HG02840 (cell line): ENCODE measurements around the gene CSNK1G2.
"Not testable (repeated sequence)": the region's sequence is repeated elsewhere in the genome, so short reads cannot be mapped to it uniquely, and the experiment has no call there.

Experiments
- ATAC-seq: cut with Tn5 transposase; IDR thresholded peaks from one replicate; pipeline ENCODE4 v1.9.1; 2021; ENCODE audit warnings: mild to moderate bottlenecking, moderate library complexity, moderate number of reproducible peaks; ENCODE audit not compliant: unreplicated experiment, low FRiP score

Gene CSNK1G2

GRCh38 chr19:1986357-1987162, 45.6 kb downstream of the CSNK1G2 start:
- ATAC-seq, result no peak

DNA sequence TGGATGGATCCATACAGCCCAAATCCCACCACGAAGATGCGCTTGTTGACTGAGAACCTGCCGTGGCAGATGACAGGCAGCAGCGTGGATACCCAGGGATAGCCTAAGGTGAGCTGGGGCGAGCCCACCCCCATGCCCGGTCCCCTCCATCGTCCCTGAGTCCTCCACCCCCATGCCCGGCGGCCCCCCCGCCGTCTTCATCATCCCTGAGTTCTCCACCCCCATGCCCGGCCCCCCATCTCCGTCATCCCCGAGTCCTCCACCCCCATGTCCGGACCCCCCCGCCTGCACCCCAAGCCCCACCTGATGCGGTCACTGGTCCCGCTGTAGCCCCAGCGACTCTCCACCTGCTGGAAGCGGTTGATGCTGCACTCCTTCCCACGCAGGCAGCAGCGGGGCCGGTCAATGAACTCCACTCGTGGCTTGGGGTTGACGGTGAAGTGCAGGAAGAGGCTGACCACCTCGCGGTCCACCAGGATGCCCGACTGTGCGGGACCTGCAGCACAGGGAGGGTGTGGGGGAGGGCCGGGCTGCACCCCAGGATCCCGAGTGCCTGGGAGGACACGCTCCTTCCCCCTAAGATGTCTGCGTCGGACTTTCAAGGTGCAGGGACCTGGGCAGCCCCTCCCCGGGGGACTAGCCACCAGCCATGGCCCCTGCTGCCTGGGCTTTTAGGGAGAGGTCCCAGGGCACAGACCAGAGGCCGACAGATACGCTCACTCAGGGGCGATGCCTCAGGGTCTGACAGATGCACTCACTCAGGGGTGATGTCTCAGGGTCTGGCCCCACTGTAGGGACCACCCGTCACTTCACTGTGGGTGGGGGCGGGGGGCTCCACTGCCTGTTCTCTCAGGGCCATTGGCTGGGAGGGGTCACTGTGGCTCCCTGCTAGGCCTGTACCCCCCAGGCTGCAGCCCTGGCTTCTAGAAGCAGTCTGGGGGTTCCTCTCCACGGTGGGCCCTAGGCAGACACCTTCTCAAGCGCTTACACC, 46.5 kb downstream of the CSNK1G2 start:
- no peak for ATAC-seq

- ATAC-seq, result not testable (repeated sequence)
Measured at GRCh38 chr19:1988464-1988863, 47.5 kb downstream of the CSNK1G2 start.

- ATAC-seq, result no peak
Measured at GRCh38 chr19:1989513-1990229, 48.7 kb downstream of the CSNK1G2 start.

GRCh38 chr19:1990230-1991017, 49.5 kb downstream of the CSNK1G2 start:
- no peak for ATAC-seq

- no peak for ATAC-seq
Measured at GRCh38 chr19:1991018-1991913, 50.3 kb downstream of the CSNK1G2 start.

GRCh38 chr19:1992759-1993260, 51.8 kb downstream of the CSNK1G2 start:
- ATAC-seq, result no peak

GRCh38 chr19:1997353-1998233, 56.6 kb downstream of the CSNK1G2 start:
- ATAC-seq, result no peak

- ATAC-seq, result no peak
Measured at GRCh38 chr19:1998712-1999708, 58.0 kb downstream of the CSNK1G2 start.

DNA sequence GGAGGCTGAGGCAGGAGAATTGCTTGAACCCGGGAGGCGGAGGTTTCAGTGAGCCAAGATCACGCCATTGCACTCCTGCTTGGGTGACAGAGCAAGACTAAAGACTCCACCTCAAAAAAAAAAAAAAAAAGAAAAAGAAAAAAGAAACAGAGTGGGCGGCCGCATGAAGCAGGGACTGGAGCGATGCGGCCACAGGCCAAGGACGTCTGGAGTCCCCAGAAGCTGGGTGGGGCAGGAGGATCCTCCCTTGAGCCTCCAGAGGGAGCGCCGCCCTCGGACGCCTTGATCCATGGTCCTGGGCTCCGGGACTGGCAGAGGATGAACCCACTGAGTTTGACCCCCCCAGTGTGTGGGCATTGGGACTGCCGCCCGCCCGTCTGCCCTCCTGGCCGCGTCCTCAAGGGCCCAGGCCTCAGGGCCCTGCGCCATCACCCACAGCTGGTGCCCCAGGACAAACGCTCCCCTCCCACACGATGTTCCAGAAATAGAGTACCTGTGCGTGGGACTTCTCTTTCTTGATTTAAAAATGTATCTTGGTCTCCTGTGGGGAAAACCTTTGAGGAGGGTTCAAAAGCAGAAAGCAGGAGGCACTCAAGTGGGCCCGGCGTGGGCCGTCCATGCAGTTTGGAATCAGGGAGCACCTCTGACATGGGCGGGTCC, 59.0 kb downstream of the CSNK1G2 start:
- ATAC-seq, result no peak

DNA sequence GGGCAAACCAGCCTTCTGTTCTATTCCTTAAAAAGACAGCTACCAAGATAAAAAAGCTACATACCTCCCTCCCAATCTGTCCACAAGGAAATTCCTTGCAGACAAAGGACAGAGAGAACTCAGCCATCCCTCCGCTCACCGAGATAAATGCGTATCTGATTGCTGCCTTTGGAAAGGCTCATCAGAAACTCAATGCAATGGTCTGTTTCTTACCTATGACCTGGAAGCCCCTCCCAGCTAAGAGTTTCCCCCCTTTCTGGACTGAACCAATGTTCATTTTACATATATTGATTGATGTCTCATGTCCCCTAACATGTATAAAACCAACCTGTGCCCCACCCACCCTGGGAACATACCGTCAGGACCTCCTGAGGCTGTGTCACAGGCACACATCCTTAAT, 62.9 kb downstream of the CSNK1G2 start:
- no peak for ATAC-seq

- no peak for ATAC-seq
Measured at GRCh38 chr19:2010135-2010668, 69.2 kb downstream of the CSNK1G2 start.

- ATAC-seq, result no peak
Measured at GRCh38 chr19:2011169-2011568, 70.2 kb downstream of the CSNK1G2 start.

DNA sequence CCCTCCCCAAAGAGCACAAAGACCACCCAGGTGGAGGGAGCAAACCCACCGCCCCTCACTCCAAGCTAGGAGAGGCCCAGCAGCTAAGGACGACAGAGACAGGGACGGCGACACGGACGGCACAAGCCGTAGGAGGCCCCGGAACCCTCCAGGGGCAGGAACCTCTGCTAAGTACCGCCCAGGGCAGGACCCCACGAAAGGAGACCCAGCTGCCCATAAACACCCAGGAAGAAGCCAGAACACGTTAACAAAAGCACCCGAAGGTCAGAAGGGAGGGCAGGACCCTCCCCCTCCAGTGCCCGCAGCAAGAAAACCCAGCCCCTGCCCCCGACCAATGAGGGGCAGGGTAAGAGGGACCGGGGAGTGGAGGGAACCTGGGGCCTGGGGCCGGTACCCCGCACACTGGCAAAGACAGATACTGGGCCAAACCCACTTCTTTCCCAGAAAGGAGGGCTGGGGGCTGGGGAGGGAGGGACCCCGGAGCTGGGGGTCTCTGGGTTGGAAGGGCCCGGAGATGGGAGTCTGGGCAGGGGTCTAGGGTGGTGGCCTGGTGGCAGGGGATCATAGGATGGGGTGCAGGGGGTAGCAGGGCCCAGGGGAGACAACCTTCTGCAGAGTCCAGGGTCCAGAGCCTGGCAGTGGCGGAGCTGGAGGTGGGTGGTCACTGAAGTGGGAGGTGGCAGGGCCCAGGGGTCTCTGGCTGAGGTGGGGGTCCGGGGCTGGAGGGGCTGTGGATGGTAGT, 72.1 kb downstream of the CSNK1G2 start:
- no peak for ATAC-seq

- ATAC-seq, result no peak
Measured at GRCh38 chr19:2013683-2013961, 72.7 kb downstream of the CSNK1G2 start.
